HG03097 (cell line): ENCODE data around the gene LILRA6.
"Not testable (repeated sequence)": the region's sequence is repeated elsewhere in the genome, so short reads cannot be mapped to it uniquely, and the experiment has no call there.

Experiments used
- ATAC-seq: cut with Tn5 transposase; IDR thresholded peaks from one replicate; pipeline ENCODE4 v1.9.1; 2021; ENCODE audit not compliant: unreplicated experiment, low FRiP score

Gene LILRA6

DNA sequence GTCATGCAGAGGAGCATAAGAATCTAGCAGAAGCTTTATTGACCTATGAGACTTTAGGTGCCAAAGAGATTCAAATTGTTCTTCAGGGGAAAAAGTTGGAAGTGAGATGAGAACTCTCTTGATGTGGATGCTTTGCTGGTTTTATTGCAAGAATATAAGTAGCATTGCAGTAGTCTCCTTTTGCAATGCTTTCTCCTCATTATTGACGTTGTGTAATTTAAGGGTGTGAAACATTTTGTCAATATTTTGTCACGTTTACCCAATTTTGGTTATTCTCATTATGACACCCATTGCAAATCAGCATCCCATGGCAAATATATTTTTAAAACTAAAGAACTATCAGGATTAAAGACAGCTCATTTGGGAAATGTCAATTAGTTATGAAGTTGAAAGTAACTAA is 26.3 kb upstream of the LILRA6 start:
- ATAC-seq = no peak

DNA sequence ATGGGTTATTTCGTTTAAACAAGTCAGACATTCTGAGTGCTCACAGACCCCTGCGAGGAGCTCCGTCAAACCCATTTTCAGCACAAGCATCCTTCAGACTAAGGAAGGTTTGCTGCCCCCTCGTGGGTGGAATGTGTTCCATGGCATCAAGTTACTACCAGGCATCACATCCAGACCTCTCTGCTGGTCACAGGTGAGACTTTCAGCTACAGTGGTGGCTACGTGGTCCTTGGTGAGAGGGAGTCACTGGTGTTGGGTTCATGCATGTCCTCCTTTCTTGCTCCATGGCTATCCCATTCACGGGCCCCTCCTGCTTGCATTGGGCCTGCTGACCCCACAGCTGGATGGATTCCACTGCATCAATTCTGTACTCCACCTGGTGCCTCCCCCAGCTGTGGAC is 23.5 kb upstream of the LILRA6 start:
- ATAC-seq = no peak

DNA sequence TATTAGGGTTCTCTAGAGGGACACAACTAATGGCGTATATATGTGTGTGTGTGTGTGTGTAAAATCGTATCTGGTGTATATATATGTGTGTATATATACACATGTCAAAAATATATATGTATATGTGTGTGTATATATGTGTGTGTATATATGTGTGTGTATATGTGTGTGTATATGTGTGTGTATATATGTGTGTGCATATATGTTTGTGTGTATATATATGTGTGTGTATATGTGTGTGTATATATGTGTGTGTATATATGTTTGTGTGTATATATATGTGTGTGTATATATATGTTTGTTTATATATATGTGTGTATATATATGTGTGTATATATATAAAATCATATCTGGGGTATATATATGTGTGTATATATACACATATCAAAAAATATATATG is 19.9 kb upstream of the LILRA6 start:
- ATAC-seq = no peak

DNA sequence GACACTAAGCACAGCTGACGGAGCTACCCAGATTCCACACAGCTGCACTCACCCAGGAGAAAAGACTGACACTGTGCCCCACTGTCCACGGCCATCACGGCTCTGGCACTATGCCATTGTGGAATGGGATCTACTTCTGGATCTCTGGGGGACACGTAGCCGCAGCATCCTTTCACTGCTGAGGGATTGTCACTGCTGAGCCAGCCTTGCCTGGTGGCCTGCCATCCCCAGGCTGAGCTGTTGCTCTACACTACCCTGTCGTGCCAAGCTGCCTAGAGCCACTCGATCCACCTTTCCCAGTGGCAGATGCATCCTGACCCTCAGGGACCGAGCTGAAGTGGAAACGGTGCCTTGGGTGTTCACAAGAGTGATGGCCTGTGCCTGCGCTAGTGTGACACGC is 19.5 kb upstream of the LILRA6 start:
- ATAC-seq = no peak

DNA sequence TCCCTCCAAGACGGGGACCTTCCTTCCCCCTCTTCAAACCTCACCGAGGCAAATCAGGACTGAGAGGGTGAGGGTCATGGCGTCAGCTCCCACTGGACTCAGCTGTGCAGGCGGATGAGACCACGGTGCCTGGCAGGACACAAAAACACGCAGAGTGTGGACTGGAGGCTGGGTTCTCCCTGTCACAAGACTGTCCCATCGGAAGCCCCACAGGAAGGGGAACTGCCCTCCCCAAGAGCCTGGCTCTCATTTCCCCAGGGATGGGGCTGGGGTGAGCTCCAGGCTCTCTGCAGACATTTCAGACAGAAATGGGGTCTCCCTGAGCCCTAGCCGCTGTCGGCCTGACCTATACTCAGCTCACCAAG is 14.5 kb upstream of the LILRA6 start, which contains the start of gene LILRB5:
LILRB5 (minus strand) TSS at position 158 of the 365 bp plus-strand sequence; CDS start at position 78, 80 bp downstream.
- ATAC-seq = no peak

DNA sequence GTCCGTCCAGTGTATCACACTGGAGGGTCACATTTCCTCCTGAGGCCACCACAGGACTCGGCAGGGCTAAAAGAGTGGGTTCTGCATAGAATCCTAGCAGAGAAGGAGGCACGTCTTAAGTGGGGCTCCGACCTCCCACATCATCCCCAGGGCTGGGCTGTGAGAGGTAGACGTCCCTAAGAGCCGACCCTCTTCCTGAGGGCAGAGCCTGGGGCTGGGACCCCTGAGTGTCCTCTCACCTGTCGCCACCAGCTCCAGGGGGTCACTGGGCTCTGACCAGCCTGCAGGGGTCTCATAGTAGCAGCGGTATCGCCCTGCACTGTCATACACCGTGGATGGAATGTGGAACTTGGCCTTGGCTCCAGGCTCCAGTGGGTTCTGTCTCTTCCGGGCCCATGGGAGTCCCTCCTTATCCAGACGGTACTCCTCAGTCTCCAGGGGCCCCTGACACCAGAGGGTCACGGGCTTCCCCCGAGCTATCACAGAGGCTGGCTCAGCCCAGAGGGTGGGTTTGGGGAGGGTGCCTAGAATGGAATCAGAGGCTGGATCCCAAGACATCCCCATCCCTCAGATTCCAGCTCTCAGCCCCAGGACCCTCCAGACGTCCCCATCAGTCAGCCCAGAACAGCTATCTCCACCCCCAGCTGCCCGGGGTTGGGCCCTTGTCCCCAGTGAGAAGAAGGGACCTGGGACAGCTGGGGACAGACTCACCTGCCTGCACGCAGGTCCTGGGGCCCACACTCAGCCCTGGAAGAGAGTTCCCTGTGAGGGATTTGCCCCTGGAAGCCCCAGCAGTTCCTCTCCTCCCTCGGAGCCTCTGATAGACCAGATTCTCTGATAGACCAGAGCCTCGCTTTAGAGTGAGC is 13.9 kb upstream of the LILRA6 start:
- no peak for ATAC-seq

DNA sequence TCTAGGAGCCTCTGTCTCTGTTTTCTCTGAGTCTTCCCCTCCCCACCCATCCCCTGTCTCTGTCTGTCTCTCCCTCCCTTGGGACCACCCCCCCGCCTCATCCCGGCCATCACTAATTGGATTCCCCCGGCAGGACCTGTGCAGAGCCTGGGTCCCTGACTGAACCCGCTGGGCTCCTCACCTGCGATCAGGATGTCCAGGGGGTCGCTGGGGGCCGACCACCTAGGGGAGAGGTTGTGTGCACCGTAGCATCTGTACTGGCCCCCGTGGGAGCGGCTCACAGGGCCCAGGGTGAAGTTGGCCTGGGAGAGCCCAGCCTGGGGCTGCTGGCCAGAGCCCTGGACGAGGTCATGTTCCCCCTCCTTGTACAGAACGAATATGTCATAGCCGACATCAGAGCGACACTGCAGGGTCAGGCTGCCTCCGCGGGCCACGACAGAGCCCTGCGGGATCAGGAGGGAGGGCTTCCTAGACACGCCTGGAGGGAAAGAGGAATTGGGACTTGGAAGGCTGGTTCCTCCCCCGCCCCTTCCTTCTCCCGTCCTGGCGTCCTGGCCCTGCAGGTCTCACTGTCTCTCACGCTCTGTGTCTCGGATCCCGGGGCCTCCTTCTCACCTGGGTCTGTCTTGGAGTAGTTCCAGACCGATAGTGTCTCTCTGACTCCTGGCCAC is 12.7 kb upstream of the LILRA6 start:
- ATAC-seq = no peak

DNA sequence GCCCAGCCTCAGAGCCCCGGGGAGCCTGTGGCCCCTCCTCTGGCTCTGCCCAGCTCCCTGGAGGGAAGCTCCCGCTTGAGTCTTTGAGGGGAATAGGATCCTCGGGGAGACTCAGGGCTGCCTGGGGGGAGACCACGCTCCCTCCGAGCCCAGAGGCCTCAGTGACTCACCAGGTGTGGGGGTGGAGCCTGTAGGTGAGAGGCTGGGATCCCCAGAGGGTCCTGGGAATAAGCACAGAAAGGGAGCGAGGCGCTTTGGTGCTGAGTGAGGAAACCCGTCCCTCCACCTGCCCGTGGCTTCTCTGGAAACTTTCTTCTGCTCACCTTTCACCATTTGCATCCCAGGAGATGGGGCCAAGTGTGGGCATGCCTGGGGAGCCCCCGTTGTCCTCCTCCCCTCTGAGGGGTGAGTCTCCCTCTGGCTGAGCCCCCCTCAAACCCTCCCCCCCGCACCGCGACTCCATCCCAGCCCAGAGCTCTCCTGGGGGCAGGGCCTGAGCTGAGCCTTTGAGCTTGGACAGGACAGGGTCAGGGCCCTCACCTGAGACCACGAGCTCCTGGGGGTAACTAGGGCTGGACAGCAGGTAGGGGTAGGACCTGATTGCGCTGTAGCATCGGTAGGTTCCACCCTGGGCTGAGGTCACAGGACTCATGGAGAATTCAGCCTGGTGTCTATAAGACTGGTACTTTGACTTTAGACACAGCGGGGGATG is 11.8 kb upstream of the LILRA6 start:
- ATAC-seq = no peak

DNA sequence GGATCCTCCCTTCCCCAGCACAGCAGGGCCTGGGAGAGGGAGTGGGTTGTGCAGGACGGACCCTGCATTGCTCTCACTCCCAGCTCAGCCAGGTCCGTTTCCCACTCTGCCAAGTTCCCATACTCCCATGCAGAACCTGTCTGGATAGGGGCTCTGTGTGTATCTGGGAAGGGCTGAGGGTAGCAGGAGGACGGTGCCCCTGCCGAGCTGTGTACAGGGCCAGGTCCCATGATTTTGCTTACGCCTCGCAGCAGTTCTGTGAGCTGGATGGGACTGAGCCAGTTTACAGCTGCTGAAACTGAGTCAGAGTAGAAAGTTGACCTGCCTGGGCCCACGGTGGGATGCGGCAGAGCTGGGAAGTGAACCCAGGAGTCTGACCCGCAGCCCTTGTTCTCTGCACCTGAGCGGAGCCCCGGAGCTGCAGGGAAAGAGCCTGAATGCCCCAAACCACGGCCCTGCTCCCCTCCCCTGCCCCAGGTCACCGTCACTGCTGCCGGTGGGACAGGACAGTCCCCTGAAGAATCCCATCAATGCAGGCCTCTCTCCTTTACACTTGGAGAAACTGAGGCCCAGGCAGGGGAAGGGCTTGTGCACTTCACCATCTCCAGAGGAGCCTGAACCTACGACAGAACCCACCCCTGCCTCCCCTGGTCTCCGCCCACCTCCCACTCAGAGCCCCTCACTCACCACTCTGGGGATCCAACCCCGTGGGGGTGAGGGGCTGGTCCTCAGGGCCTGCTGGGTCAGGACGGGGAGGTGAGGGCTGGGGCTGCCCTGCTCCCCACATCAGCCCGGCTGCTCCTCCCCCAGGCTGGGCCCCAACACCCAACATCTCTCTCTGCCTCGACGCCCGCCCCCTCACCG is 11.0 kb upstream of the LILRA6 start:
- no peak for ATAC-seq

DNA sequence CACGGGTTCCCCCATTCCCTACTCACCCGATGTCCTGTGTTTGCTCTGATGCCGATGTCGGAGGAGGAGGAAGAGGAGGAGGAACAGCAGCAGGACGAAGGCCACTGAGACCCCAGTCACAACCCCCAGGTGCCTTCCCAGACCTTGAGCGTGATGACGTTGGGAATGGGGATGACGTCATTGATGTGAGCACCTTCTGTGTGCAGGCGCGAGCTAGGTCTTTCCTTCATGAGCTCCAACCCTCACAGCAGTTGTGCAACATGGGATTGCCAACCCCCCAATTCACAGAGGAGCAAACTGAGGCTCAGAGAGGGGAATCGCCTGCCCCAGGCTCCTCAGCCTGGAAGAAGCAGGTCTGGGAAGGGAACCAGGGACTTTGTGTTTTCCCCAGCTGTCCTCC is 10.3 kb upstream of the LILRA6 start:
- ATAC-seq = no peak

DNA sequence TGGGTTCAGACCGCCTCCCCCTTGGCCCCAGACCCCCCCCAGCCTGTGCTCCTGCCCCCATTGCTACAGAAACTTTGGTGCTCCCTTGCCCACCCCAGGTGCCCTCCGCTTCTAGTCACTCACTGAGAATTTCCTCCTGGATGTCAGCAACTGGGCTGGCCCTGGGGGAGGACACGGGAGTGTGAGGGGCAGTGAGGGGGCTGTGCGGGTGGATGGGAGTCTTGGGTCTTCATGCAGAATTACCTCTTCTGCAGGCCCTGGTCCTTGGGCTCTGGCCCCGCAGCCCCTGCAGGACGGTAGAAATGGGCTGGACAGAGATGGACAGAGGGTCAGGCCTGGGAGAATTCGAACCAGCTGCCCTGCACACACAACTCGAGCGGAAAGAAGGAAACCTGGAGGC is 9.7 kb upstream of the LILRA6 start:
- no peak for ATAC-seq

DNA sequence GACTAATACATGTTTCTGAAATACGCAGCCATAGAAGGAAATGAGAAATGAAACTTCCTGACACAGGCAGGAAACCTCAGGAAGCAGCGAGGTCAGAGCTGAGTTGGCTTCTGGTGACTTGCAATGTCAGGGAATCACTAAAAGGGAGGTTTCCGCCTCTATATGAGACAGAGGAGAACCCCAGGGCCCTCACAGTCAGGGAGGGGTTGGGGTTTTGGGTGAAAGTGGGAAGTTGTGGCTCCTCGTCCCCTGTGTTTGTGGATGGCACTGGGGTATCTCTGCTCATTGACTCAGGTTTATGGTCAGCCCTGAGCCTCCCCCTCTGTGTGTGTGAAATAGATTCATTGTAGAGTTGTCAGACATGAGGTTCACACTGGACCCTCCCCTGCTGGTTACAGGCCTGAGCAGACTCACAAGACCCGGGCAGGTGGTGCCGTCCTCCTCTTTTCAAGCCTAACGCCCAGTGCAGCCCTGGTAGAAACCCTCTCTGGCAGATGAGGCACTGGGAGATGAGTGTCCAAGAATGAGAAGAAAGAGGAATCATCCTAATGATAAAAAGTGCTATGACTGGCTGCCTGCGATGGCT is 5.5 kb upstream of the LILRA6 start:
- ATAC-seq = no peak

DNA sequence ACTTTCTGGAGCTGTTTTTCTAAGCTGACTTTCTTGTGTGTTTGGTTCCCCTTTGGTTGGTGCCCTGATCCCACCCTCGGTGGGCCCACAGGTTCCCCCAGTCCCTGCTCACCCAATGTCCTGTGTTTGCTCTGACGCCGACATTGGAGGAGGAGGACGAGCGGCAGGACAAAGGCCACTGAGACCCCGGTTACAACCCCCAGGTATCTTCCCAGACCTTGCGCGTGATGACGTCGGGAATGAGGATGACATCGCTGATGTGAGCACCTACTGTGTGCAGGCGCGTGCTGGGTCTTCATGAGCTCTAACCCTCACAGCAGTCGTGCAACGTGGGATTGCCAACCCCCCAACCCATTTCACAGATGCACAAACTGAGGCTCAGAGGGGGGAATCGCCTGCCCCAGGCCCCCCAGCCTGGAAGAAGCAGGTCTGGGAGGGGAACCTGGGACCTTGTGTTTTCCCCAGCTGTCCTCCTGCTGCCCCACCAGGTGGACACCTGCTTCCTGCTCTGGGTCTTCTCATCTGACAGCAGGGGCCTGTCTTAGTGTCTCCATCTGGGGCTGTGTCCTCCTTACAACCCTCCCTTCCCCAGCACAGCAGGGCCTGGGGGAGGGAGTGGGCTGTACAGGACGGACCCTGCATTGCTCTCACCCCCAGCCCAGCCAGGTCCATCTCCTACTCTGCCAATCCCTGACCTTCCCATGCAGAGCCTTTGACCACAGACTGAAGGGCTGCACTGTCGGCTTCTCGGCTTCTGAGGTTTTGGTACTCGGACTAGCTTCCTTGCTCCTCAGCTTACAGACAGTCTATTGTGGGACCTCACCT is 4.7 kb upstream of the LILRA6 start:
- ATAC-seq = no peak

DNA sequence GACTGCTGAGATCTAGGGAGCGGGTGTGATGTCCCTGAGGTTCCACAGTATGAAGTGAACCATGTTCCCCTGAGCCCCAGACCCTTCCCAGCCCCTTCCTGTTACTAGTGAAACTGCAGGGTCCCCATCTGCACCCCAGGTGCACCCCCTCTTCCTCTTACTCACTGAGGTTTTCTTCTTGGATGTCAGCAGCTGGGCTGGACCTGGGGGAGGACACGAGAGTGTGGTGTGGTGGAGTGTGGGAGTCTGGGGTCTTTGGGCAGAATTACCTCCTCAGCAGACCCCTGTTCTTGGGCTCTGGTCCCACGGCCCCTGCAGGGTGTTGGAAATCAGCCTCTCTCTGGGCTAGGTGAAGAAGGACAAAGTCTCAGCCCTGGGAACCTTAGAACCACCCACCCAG is 3.3 kb upstream of the LILRA6 start:
- no peak for ATAC-seq

DNA sequence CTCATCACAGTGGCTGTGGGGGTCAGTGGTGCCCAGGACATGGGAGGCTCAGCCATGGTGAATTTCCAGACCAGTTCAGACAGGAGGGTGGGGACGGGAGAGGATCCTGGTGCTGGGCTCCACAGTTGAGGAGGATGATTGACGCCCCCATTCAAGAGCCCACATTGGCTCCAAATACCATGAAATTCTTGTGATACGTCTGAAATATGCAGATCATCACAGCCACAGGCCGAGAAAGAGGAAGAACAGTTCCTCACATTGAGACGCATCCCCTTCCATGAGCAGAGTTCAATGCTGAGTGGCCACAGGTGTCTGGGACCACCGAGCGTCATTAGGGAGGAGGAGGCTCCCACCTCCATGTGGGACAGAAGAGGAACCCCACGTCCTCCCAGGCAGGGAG is 1.2 kb upstream of the LILRA6 start:
- ATAC-seq = not testable (repeated sequence)

DNA sequence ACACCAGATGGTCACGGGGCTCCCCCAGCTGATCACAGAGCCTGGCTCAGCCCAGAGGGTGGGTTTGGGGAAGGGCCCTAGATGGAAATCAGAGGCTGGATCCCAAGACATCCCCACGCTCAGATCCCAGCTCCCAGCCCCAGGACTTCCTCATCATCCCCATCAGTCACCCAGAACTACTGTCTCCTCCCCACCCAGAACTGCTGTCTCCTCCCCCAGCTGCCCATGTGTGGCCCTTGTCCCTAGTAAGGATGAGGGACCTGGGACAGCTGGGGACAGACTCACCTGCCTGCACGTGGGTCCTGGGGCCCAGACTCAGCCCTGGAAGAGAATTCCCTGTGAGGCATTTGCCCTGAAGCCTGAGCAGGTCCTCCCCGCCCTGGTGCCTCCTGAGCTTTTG is 356 bp downstream of the LILRA6 start:
- not testable (repeated sequence) for ATAC-seq

DNA sequence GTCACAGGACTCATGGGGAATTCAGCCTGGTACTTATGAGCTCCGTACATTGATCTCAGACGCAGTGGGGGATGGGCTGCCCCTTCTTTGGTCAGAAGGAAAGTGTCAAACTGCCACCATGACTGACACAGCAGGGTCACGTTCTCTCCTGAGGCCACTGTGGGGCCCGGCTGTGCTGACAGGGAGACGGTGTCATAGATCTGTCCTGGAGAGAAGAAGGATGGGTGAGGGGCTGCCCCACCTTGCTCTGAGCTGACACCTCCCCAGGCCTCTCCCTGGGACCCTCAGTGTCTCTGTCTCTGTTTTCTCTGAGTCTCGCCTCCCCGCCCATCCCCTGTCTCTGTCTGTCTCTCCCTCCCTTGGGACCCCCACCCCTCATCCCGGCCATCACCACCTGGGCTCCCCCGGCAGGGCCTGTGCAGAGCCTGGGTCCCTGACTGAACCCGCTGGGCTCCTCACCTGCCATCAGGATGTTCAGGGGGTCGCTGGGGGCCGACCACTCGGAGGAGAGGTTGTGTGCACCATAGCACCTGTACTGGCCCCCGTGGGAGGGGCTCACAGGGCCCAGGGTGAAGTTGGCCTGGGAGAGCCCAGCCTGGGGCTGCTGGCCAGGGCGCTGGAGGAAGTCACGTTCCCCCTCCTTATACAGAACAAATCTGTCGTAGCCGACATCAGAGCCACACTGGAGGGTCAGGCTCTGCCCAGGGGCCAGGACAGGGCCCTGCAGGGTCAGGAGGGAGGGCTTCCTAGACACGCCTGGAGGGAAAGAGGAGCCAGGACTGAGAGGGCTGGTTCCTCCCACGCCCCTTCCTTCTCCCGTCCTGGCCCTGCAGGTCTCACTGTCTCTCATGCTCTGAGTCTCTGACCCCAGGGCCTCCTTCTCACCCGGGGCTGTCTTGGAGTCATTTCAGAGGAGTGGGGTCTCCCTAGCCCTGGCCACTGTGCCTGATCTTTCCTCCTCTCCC is 1.9 kb downstream of the LILRA6 start:
- not testable (repeated sequence) for ATAC-seq
